GM12878 (cell line): ENCODE data around the gene FGF1.

Source experiments
- SPI1 ChIP-seq: IDR thresholded peaks from 2 replicates; pipeline ENCODE4 v1.6.1; 2011; ENCODE audit warnings: low read depth, mild to moderate bottlenecking, low read length, moderate library complexity, borderline replicate concordance; ENCODE audit not compliant: insufficient read depth
- TF ChIP-seq, protein P1 (sequence below): fragments of 450-650 bp; IDR thresholded peaks from 2 replicates; pipeline ENCODE4 v1.6.1; 2016; ENCODE audit warnings: mild to moderate bottlenecking

DNA sequence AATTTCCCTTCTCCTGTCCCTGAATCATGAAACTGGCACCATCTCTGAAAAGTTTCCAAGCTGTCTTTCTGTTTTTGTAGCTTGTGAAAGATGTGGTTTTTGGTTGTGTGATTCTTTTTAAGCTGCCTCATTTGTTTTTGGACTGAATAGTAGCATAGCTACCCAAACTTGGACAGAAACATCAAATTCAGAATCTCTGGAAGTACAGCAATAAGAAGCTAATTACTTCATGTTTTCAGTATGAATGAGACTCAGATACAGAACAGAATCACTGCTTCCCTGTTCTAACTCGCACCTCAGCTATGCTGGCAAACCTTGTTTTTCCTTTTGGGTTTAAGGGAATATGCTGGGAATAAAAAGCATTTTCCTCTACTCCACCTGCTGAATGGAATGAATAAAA is 101.0 kb downstream of the FGF1 start:
- no peak for TF ChIP-seq SPI1
- TF ChIP-seq, protein P1, sequence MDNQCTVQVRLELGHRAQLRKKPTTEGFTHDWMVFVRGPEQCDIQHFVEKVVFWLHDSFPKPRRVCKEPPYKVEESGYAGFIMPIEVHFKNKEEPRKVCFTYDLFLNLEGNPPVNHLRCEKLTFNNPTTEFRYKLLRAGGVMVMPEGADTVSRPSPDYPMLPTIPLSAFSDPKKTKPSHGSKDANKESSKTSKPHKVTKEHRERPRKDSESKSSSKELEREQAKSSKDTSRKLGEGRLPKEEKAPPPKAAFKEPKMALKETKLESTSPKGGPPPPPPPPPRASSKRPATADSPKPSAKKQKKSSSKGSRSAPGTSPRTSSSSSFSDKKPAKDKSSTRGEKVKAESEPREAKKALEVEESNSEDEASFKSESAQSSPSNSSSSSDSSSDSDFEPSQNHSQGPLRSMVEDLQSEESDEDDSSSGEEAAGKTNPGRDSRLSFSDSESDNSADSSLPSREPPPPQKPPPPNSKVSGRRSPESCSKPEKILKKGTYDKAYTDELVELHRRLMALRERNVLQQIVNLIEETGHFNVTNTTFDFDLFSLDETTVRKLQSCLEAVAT = no peak
